Measurements from ENCODE around the gene IL1RN.
A peak's percentile ranks its signal among the peaks of the same experiment; 100 is the strongest.

IL1RN gene

DNA sequence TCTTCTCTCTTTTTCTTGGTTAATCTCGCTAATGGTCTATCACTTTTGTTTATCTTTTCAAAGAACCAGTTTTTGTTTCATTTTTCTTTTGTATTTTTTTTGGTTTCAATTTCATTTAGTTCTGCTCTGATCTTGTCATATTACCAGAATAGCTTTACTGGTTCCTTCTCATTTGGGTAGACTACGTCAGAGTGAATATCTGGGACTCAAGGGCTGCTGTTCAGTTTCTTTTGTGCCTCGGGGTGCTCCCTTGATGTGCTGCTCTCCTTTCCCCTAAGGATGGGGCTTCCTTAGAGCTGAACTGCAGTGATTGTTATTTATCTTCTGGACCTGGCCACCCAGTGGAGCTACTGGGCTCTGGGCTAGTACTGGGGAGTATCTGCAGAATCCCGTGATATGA is 29.4 kb upstream of the IL1RN start:
- Histone ChIP-seq H3K4me3 (ENCODE audit: low read length) (peak overlapping the region; percentile 52), H3K36me3 (replicated peaks; ENCODE audit: insufficient read depth, low read length) (no peaks in the 10 kb centered on the region), H3K79me2 (ENCODE audit: low read length) (no peaks in the 10 kb centered on the region), H3K4me2 (ENCODE audit: low read depth, low read length) (peak overlapping the region; percentile 64), H2AFZ (ENCODE audit: low read length) (peak overlapping the region; percentile 71), H3K9me2 (replicated peaks; ENCODE audit: insufficient read depth, low read length) (no peaks in the 10 kb centered on the region), H3K27ac (ENCODE audit: low read length) (peak overlapping the region; percentile 55; the same call in 1 of the 2 replicates), H3K9ac (ENCODE audit: low read length) (peak overlapping the region; percentile 28; the same call in 1 of the 2 replicates), H3K9me3 (replicated peaks; ENCODE audit: insufficient read depth, low read length) (no peaks in the 10 kb centered on the region), H4K20me1 (ENCODE audit: insufficient read depth, low read length) (no peaks in the 10 kb centered on the region), H3K4me1 (ENCODE audit: low read length) (peaks cover 5% of the 10 kb centered on the region), H3F3A (ENCODE audit: insufficient read depth, low read length) (no peaks in the 10 kb centered on the region), H3K27me3 (replicated peaks; ENCODE audit: insufficient read depth, low read length) (no peaks in the 10 kb centered on the region)
- no peak for TF ChIP-seq EZH2phosphoT487 (IDR thresholded peaks at IDR 0.05; ENCODE audit: low read length)
- TF ChIP-seq, protein P1, sequence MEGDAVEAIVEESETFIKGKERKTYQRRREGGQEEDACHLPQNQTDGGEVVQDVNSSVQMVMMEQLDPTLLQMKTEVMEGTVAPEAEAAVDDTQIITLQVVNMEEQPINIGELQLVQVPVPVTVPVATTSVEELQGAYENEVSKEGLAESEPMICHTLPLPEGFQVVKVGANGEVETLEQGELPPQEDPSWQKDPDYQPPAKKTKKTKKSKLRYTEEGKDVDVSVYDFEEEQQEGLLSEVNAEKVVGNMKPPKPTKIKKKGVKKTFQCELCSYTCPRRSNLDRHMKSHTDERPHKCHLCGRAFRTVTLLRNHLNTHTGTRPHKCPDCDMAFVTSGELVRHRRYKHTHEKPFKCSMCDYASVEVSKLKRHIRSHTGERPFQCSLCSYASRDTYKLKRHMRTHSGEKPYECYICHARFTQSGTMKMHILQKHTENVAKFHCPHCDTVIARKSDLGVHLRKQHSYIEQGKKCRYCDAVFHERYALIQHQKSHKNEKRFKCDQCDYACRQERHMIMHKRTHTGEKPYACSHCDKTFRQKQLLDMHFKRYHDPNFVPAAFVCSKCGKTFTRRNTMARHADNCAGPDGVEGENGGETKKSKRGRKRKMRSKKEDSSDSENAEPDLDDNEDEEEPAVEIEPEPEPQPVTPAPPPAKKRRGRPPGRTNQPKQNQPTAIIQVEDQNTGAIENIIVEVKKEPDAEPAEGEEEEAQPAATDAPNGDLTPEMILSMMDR (IDR thresholded peaks at IDR 0.05; ENCODE audit: low read length): no peak
- TF ChIP-seq EZH2 (optimal IDR thresholded peaks at IDR 0.05; ENCODE audit: low read depth, low read length): no peak
- peak; percentile 85 for DNase-seq

DNA sequence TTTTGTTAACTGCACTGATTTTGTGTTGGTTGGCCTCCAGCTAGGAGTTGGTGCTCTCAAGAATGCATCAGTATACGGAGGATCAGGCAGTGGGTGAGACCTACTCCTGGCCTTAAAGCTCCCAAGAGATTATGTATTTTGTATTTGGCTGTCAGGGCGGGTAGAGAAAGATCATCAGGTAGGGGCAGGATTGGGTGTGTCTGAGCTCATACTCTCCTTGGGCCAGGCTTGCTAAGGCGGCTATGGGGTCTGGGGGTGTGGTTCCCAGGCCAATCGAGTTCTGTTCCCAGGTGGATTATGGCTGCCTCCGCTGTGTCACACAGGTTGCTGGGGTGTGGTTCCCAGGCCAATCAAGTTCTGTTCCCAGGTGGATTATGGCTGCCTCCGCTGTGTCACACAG is 28.9 kb upstream of the IL1RN start:
- Histone ChIP-seq H3K27me3 (replicated peaks; ENCODE audit: insufficient read depth, low read length) (no peaks in the 10 kb centered on the region), H3K9me3 (replicated peaks; ENCODE audit: insufficient read depth, low read length) (no peaks in the 10 kb centered on the region), H3K4me1 (ENCODE audit: low read length) (peaks cover 5% of the 10 kb centered on the region), H3K4me2 (ENCODE audit: low read depth, low read length) (peak overlapping the region; percentile 64), H3K79me2 (ENCODE audit: low read length) (no peaks in the 10 kb centered on the region), H3F3A (ENCODE audit: insufficient read depth, low read length) (no peaks in the 10 kb centered on the region), H4K20me1 (ENCODE audit: insufficient read depth, low read length) (no peaks in the 10 kb centered on the region), H3K9me2 (replicated peaks; ENCODE audit: insufficient read depth, low read length) (no peaks in the 10 kb centered on the region), H3K27ac (ENCODE audit: low read length) (peak overlapping the region; percentile 55; the same call in 1 of the 2 replicates), H3K9ac (ENCODE audit: low read length) (peak overlapping the region; percentile 28; the same call in 1 of the 2 replicates), H3K4me3 (ENCODE audit: low read length) (peak overlapping the region; percentile 52), H2AFZ (ENCODE audit: low read length) (peak overlapping the region; percentile 71), H3K36me3 (replicated peaks; ENCODE audit: insufficient read depth, low read length) (no peaks in the 10 kb centered on the region)
- TF ChIP-seq, protein P1 (IDR thresholded peaks at IDR 0.05; ENCODE audit: low read length): no peak
- no peak for TF ChIP-seq EZH2 (optimal IDR thresholded peaks at IDR 0.05; ENCODE audit: low read depth, low read length)
- no peak for DNase-seq

DNA sequence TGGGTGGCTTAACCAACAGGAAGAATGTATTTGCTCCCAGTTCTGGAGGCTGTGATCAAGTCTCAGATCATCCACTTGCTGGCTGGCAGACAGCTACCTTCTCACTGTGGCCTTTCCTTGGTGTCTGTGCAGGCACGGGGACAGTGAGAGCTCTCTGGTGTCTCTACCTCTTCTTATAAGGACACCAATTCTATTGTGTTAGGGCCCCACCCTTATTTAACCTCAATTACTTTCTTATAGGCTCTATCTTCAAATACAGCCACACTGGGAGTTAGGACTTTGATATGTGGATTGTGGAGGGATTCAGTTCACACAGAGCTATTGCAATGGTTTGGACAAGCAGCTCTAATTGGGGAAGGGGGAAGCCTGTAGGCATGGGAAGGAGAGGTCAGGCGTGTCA is 25.3 kb upstream of the IL1RN start:
- Histone ChIP-seq H3K4me3 (ENCODE audit: low read length) (no peak overlapping the region), H3K4me1 (ENCODE audit: low read length) (peaks cover 5% of the 10 kb centered on the region), H3K36me3 (replicated peaks; ENCODE audit: insufficient read depth, low read length) (no peaks in the 10 kb centered on the region), H3K79me2 (ENCODE audit: low read length) (no peaks in the 10 kb centered on the region), H4K20me1 (ENCODE audit: insufficient read depth, low read length) (no peaks in the 10 kb centered on the region), H3K9me3 (replicated peaks; ENCODE audit: insufficient read depth, low read length) (no peaks in the 10 kb centered on the region), H3K9ac (ENCODE audit: low read length) (no peak overlapping the region), H3K4me2 (ENCODE audit: low read depth, low read length) (no peak overlapping the region), H3K27ac (ENCODE audit: low read length) (no peak overlapping the region), H3F3A (ENCODE audit: insufficient read depth, low read length) (no peaks in the 10 kb centered on the region), H3K9me2 (replicated peaks; ENCODE audit: insufficient read depth, low read length) (no peaks in the 10 kb centered on the region), H3K27me3 (replicated peaks; ENCODE audit: insufficient read depth, low read length) (no peaks in the 10 kb centered on the region), H2AFZ (ENCODE audit: low read length) (no peak overlapping the region)
- TF ChIP-seq EZH2 (optimal IDR thresholded peaks at IDR 0.05; ENCODE audit: low read depth, low read length): no peak
- TF ChIP-seq EZH2phosphoT487 (IDR thresholded peaks at IDR 0.05; ENCODE audit: low read length): no peak
- TF ChIP-seq, protein P1 (IDR thresholded peaks at IDR 0.05; ENCODE audit: low read length): no peak
- no peak for DNase-seq
